GM12891 (cell line): ENCODE results near the gene CCSER1.

ENCODE experiments used
- DNase-seq: peaks from one replicate; pipeline ENCODE4 v3.0.0; 2011; ENCODE audit warnings: low spot score; ENCODE audit not compliant: insufficient read length
- FAIRE-seq: peaks from 2 replicates; lab custom pipeline; 2011; peaks lifted over from hg19 to GRCh38; lab: Jason Lieb, UNC
- PAX5 ChIP-seq: IDR thresholded peaks from 2 replicates; pipeline ENCODE4 v1.6.1; 2011; ENCODE audit warnings: low read length, moderate library complexity, mild to moderate bottlenecking; ENCODE audit not compliant: insufficient read depth, severe bottlenecking
- POLR2A ChIP-seq: IDR thresholded peaks from 2 replicates; pipeline ENCODE4 v1.6.1; 2011; ENCODE audit warnings: low read depth, low read length, control low read depth
- POLR2AphosphoS5 ChIP-seq: IDR thresholded peaks from 2 replicates; pipeline ENCODE4 v1.6.1; 2011; ENCODE audit warnings: low read depth, low read length, control low read depth
- POU2F2 ChIP-seq: IDR thresholded peaks from 2 replicates; pipeline ENCODE4 v1.6.1; 2011; ENCODE audit warnings: low read depth, mild to moderate bottlenecking, control low read depth, low read length, moderate library complexity
- SPI1 ChIP-seq: IDR thresholded peaks from 2 replicates; pipeline ENCODE4 v1.6.1; 2011; ENCODE audit warnings: low read depth, low read length, control low read depth
- TAF1 ChIP-seq: IDR thresholded peaks from 2 replicates; pipeline ENCODE4 v1.6.1; 2011; ENCODE audit warnings: low read depth, low read length, control low read depth

Gene CCSER1

DNA sequence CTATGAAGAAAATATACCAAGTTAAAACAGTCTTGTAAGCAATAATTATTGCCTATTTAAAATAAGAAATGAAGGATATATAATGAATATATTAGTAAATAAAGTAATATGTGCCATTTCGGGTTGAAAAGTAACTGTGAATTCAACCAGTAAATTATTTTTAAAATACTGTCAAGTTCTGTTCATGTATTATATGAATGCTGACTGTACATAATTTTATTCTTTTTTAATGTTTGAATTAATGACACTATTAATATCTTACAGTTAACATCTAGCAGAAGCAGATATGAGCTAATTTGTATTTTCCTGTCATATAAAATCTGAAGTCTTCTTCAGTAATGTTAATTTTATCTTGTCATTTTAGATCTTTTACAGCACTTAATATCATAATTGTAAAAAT, 632.9 kb downstream of the CCSER1 start:
- FAIRE-seq, result no peak
- no peak for TF ChIP-seq POLR2AphosphoS5
- TF ChIP-seq SPI1, result no peak
- no peak for TF ChIP-seq TAF1
- DNase-seq, result no peak

DNA sequence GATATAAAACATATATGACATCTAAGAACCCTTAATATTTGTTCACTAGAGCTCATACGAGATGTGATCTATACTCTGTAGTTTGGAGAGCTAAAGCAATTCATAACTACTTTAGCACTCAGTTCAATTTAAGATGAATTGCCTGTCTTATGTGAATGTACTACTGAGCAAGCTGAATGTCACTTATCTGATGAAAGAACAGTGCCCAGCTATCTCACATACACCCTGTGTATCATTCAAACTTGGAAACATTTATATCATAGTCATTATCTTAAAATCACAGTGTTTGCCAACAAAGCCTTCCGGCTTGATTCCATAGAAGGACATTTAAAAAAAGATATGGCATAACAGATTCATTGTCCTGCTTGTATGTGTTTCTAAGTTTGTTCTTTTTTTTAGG, 639.6 kb downstream of the CCSER1 start:
- DNase-seq (no peak), FAIRE-seq (no peak)
- TF ChIP-seq POLR2AphosphoS5 (no peak), POU2F2 (no peak), POLR2A (no peak), SPI1 (no peak), TAF1 (no peak), PAX5 (no peak)

DNA sequence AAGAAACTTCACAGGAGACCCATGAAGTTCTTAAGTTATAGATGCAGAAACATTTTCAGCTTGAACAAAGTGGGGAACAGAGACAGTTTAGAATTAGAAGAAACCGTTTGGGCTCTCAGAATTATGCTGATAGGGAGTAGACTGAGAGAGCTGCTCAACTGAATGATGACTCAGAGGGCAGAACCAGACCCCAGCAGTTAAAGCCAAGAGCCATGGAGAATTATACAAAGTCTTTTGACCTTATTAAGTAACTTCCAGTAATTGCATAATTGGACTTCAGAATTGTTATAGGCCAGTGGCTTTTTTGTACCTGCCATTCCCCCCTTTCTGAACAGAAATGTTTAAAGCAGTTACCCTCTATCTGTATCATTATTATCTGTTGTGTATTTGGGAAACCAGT, 642.1 kb downstream of the CCSER1 start:
- TF ChIP-seq SPI1, result no peak
- no peak for TF ChIP-seq POLR2AphosphoS5
- TF ChIP-seq POU2F2, result no peak
- no peak for TF ChIP-seq PAX5
- no peak for TF ChIP-seq TAF1
- TF ChIP-seq POLR2A, result no peak
- no peak for FAIRE-seq
- DNase-seq, result no peak

DNA sequence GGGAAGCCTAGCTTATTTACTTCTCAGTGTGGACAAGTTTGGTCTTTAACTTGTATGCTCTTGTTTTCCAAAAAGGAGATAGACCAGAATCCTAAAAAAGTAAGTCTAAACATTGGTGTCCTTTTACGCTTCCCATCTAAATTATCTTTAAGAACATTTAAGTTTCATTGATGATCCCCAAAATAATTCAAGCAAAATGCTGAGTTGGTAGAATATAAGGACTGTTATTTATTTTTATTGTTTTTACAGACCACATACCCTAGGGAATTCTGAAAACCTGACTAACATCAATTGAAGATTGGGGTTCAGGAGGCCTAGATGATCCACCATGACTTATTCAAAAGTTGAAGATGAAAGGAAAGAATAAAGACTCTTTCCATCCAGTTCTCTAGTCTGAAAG, 653.0 kb downstream of the CCSER1 start:
- FAIRE-seq (no peak), DNase-seq (no peak)
- TF ChIP-seq SPI1 (no peak), POLR2A (no peak), POU2F2 (no peak), PAX5 (no peak), POLR2AphosphoS5 (no peak), TAF1 (no peak)

DNA sequence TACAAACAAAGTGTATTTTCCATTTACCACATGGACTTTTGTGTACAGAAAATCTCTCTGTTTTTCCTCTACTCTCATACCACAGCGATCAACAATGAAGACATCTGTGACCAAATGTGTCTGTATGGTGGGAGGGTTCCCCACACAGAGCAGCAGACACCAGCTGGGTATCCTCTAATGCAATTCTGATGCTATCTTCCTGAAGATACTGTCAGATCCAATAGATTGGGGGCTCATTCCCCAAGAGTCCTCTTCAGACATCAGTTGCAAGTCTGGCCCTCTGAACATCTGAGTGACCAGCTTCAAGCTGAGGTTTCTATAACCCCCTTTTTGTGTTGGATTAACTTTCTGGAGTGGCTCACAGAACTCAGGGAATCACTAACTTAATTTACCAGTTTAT, 659.4 kb downstream of the CCSER1 start:
- FAIRE-seq (no peak), DNase-seq (no peak)
- no peak for TF ChIP-seq SPI1
- no peak for TF ChIP-seq POU2F2
- no peak for TF ChIP-seq POLR2A
- no peak for TF ChIP-seq PAX5
- TF ChIP-seq TAF1, result no peak
- TF ChIP-seq POLR2AphosphoS5, result no peak

DNA sequence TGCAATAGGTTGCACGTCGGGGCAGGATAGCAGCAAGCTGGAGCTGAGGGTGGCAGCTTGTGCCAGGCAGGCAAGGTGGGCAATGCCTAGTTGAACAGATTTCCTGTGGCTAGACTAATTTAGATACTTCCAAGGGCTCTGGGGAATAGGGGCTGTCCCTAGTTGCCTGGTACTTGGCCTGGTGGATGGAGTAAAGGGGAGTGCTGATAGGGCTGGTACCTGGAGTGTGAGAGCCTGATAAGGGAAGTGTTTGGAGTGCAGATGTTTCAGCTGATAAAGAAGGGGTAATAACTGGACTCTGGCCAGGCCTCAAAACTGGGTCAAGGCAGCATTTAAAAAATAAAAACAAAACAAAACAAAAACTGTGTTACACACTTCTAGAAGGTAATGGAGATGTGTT, 665.5 kb downstream of the CCSER1 start:
- TF ChIP-seq POLR2AphosphoS5, result no peak
- no peak for TF ChIP-seq POLR2A
- no peak for TF ChIP-seq POU2F2
- no peak for TF ChIP-seq TAF1
- no peak for TF ChIP-seq PAX5
- no peak for TF ChIP-seq SPI1
- no peak for FAIRE-seq
- DNase-seq, result no peak

DNA sequence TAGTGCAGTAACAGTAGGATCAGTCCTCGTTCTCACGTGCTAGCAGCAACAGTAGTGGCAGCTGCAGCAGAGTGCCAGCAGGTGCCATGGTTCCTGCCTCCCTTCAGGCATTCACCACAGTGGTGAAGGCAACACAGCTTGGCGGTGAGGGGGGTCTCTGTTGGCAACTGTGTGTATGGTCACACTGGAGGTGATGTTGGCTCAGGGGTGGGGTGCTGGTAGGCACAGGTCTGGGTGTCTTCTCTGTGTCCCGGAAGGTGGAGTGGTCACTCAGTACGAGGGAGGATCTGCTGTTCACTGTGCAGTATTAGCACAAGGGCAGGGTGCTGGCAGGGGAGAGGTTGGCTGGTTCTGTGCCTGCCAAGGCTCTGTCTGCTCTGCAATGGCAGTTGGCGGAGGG, 671.8 kb downstream of the CCSER1 start:
- FAIRE-seq (no peak), DNase-seq (no peak)
- no peak for TF ChIP-seq PAX5
- TF ChIP-seq POU2F2, result no peak
- no peak for TF ChIP-seq POLR2A
- TF ChIP-seq TAF1, result no peak
- TF ChIP-seq POLR2AphosphoS5, result no peak
- TF ChIP-seq SPI1, result no peak

DNA sequence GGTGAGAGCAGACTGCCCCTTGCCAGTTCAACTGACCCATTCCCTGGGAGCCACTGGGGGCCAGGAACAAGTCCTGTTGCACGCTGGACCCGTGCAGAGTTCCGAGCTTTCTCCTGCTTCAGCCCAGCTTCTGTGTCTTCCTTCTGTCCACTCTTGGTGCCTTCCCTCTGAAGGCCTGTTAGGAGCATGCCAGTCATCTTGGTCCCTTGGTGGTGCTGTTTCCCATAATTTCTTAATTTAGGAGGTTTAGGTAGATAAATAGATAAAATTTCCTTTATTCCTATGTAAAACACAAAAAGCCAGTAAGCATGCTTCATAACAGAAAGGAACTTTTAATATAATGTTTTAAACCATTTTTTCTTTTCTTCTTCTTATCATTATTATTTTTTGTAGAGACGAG, 672.7 kb downstream of the CCSER1 start:
- no peak for DNase-seq
- no peak for TF ChIP-seq POU2F2
- FAIRE-seq, result no peak

DNA sequence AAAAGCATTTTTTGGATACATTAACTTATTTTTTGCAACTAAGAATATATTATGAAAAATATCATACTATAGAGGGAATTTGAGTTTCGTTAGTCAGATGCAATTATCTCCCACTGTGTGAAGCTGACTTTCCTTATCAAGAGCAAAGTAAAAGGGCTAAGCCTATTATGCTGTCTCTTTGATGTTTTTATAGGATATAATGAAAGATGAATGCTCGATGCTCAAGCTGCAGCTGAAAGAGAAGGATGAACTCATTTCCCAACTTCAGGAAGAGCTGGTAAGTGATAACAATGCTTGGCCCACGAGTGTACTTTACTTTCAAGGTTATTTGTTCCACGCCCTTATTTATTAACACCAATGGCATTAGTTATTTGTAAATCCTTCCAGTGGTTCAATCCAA, 688.4 kb downstream of the CCSER1 start:
- TF ChIP-seq SPI1 (no peak), TAF1 (no peak), POU2F2 (no peak)
- no peak for FAIRE-seq
- DNase-seq, result no peak

DNA sequence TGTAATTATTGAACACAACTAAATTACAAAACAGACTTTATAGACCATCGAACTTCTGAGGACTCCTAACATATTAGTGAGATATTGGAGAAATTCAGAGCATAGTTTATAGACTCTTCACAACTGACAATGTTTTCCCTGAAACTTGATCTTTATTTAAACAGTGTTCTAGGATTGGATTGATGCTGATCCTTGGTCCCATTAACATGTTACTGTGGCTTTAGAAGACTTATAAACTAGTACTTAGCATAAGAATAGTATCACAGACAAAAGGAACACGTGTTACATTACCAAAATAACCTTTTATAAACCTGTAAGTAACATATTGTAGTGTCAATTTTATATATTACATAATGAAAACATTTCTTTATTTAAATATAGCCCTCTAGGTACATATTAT, 689.6 kb downstream of the CCSER1 start:
- FAIRE-seq (no peak), DNase-seq (no peak)
- no peak for TF ChIP-seq PAX5
- no peak for TF ChIP-seq POLR2AphosphoS5
- no peak for TF ChIP-seq SPI1
- no peak for TF ChIP-seq TAF1
- no peak for TF ChIP-seq POLR2A
- TF ChIP-seq POU2F2, result no peak
